ENCODE measurements around the gene STARD8.

The STARD8 gene

GRCh38 chrX:68757331-68757730 is 109.9 kb downstream of the STARD8 start:
- TF ChIP-seq CTCF (IDR thresholded peaks at IDR 0.05; ENCODE audit: low read depth, low read length, missing control alignments) = no peak
- in situ Hi-C loops (cut with HindIII; ENCODE audit: low pct_ligation_motif_present, low sequenced_read_pairs) = no loop called here
- DNase-seq = no peak
- H3K36me3 ChIP-seq (replicated peaks) = no peaks in the 10 kb centered on the region
- H3K27me3 ChIP-seq (replicated peaks) = no peaks in the 10 kb centered on the region
- no peak overlapping the region for H3K4me3 ChIP-seq (ENCODE audit: low read depth, low read length)
- no peak overlapping the region for H3K27ac ChIP-seq

GRCh38 chrX:68757731-68758130 is 110.3 kb downstream of the STARD8 start:
- Histone ChIP-seq H3K4me3 (ENCODE audit: low read depth, low read length) (no peak overlapping the region), H3K27ac (no peak overlapping the region), H3K36me3 (replicated peaks) (no peaks in the 10 kb centered on the region), H3K27me3 (replicated peaks) (no peaks in the 10 kb centered on the region)
- TF ChIP-seq CTCF (IDR thresholded peaks at IDR 0.05; ENCODE audit: low read depth, low read length, missing control alignments) = no peak
- in situ Hi-C loops (cut with HindIII; ENCODE audit: low pct_ligation_motif_present, low sequenced_read_pairs) = no loop called here
- DNase-seq = no peak

GRCh38 chrX:68758671-68759070 is 111.2 kb downstream of the STARD8 start:
- no peak overlapping the region for H3K27ac ChIP-seq
- no peaks in the 10 kb centered on the region for H3K27me3 ChIP-seq (replicated peaks)
- H3K36me3 ChIP-seq (replicated peaks) = no peaks in the 10 kb centered on the region
- H3K4me3 ChIP-seq (ENCODE audit: low read depth, low read length) = no peak overlapping the region
- in situ Hi-C loops (cut with HindIII; ENCODE audit: low pct_ligation_motif_present, low sequenced_read_pairs) = no loop called here
- TF ChIP-seq CTCF (IDR thresholded peaks at IDR 0.05; ENCODE audit: low read depth, low read length, missing control alignments) = no peak
- DNase-seq = no peak

- Histone ChIP-seq H3K4me3 (ENCODE audit: low read depth, low read length) (no peak overlapping the region), H3K27ac (no peak overlapping the region), H3K36me3 (replicated peaks) (no peaks in the 10 kb centered on the region), H3K27me3 (replicated peaks) (no peaks in the 10 kb centered on the region)
- in situ Hi-C loops (cut with HindIII; ENCODE audit: low pct_ligation_motif_present, low sequenced_read_pairs) = no loop called here
- no peak for DNase-seq
- no peak for TF ChIP-seq CTCF (IDR thresholded peaks at IDR 0.05; ENCODE audit: low read depth, low read length, missing control alignments)
These were observed 113.6 kb downstream of the STARD8 start for GRCh38 chrX:68761086-68761485.

- H3K4me3 ChIP-seq (ENCODE audit: low read depth, low read length) = no peak overlapping the region
- no peaks in the 10 kb centered on the region for H3K36me3 ChIP-seq (replicated peaks)
- no peaks in the 10 kb centered on the region for H3K27me3 ChIP-seq (replicated peaks)
- no peak for TF ChIP-seq CTCF (IDR thresholded peaks at IDR 0.05; ENCODE audit: low read depth, low read length, missing control alignments)
- H3K27ac ChIP-seq = no peak overlapping the region
- in situ Hi-C loops (cut with HindIII; ENCODE audit: low pct_ligation_motif_present, low sequenced_read_pairs) = no loop called here
- no peak for DNase-seq
These were observed 115.3 kb downstream of the STARD8 start for GRCh38 chrX:68762766-68763165.

- H3K27ac ChIP-seq = no peak overlapping the region
- no peaks in the 10 kb centered on the region for H3K27me3 ChIP-seq (replicated peaks)
- H3K36me3 ChIP-seq (replicated peaks) = no peaks in the 10 kb centered on the region
- in situ Hi-C loops (cut with HindIII; ENCODE audit: low pct_ligation_motif_present, low sequenced_read_pairs) = no loop called here
- DNase-seq = no peak
- H3K4me3 ChIP-seq (ENCODE audit: low read depth, low read length) = no peak overlapping the region
- TF ChIP-seq CTCF (IDR thresholded peaks at IDR 0.05; ENCODE audit: low read depth, low read length, missing control alignments) = no peak
These were observed 116.0 kb downstream of the STARD8 start for GRCh38 chrX:68763481-68763880.

Data from brain microvascular endothelial cell (primary cell).